ENCODE measurements around the gene SH2D3C. TPM values are rescaled to one million over a fixed set of nuclear protein-coding genes. Genes with fewer than 3 reads are reported as not detected.
A peak's percentile ranks its signal among the peaks of the same experiment; 100 is the strongest.

SH2D3C gene
- total RNA-seq, 2 experiments from 2014 or later: 30.3 to 35.2 TPM

DNA sequence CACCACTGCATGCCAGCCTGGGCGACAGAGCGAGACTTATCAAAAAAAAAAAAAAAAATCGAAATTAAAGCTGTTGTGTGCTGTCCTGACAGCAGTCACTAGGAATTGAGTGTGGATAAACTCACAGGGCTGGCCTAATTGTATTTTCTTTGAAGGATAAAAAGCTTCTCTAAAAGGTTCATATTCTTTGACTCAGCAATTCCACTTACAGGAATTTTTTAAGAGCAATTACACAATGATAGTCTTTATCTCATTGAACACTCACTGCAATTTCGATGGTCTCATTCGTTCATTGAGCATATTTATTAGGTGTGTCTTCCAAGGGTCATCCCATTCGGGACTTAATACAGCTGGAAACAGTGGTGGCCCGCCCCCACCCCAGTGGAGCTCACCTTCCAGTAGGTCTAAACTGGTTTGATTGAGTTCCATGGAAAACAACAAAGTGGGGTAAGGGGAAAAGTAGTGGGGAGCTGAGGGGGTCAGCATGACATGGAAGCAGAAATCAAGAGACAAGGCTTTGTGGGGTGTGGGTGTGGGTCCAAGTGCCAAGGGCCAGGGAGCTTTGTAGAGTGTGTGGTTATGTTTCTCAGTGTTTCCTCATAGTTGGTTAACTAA lies 14.1 kb upstream of the SH2D3C start:
- H3K27ac Mint-ChIP-seq: peak overlapping the region; percentile 12
- ChIA-PET CTCF (interaction anchor here (0.7 to 0.9 kb wide), 4 partner anchors 13 to 58 kb away, joined by 3 to 4 read pairs (median 3); partner anchors contain the start of gene TOR2A), POLR2A (interaction anchor here (0.7 to 1.2 kb wide), 5 partner anchors 10 to 77 kb away, joined by 3 to 5 read pairs (median 4); partner anchors contain the start of genes PTRH1, TOR2A and TTC16)
- H3K27me3 Mint-ChIP-seq: no peaks in the 10 kb centered on the region
- no peak overlapping the region for H3K4me3 Mint-ChIP-seq
- DNase-seq: no peak
- H3K9me3 Mint-ChIP-seq (ENCODE audit: low read depth): no peaks in the 10 kb centered on the region
- peaks cover 44% of the 10 kb centered on the region for H3K4me1 Mint-ChIP-seq
- intact Hi-C loops (cut with DNase I, micrococcal nuclease): no loop called here
- peaks cover 39% of the 10 kb centered on the region for H3K36me3 Mint-ChIP-seq (ENCODE audit: low read depth)
- ATAC-seq: no peak

DNA sequence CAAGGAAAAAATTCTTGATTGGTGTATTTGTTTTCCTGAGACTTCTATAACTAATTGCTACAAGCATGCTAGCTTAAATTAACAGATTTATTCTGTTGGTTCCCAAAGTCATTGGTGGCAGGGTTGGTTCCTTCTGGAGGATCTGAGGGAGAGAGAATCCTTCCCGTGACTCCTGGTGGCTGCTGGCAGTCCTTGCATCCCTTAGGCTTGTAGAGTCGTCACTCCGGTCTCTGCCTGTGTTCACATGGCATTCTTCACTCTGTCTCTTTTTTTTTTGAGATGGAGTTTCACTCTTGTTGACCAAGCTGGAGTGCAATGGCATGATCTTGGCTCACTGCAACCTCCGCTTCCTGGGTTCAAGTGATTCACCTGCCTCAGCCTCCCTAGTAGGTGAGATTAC lies 12.6 kb upstream of the SH2D3C start:
- ChIA-PET CTCF (no interaction called here), POLR2A (no interaction called here)
- Mint-ChIP-seq H3K4me3 (no peak overlapping the region), H3K27ac (no peak overlapping the region), H3K36me3 (ENCODE audit: low read depth) (peaks cover 50% of the 10 kb centered on the region), H3K9me3 (ENCODE audit: low read depth) (no peaks in the 10 kb centered on the region), H3K27me3 (no peaks in the 10 kb centered on the region), H3K4me1 (peaks cover 40% of the 10 kb centered on the region)
- DNase-seq (no peak), ATAC-seq (no peak)
- intact Hi-C loops (cut with DNase I, micrococcal nuclease): no loop called here

DNA sequence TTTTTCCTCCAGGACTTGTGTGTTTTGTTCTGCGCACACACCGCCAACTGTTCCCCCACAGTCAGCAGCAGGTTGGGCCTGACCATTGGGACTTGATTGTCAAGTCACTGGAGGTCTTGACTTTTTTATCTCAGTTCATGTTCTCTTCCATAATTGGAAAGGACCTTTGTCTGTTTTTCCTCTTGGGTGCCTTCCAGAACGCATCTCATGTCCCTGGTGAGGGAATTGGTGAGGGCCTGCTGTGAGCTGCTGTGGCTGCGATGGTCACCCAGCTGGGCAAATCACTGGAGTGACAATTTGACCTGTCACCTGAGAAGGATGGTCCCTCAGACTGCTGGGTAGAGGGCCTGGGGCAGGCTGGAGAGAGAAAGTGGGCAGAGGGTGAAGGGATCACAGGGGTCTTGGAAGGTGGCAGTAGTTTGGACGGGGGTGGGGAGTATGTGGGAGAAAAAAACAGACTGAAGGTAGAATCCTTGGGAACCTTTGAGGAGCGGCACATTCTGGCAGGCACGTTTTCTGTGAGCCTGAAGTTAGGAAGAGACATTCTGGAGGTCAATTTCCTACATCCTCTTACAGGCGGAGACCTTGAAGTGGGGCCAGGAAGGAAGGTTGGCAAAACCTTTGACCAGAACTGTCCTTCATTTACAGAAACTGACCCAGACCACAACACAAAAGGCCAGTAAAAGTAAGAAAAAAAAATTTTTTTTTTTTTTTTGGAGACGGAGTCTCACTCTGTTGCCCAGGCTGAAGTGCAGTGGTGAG lies 11.8 kb upstream of the SH2D3C start:
- Mint-ChIP-seq H3K9me3 (ENCODE audit: low read depth) (no peaks in the 10 kb centered on the region), H3K36me3 (ENCODE audit: low read depth) (peaks cover 50% of the 10 kb centered on the region), H3K4me1 (peaks cover 35% of the 10 kb centered on the region), H3K27ac (peak overlapping the region; percentile 48), H3K27me3 (no peaks in the 10 kb centered on the region), H3K4me3 (no peak overlapping the region)
- ChIA-PET POLR2A (no interaction called here), CTCF (no interaction called here)
- DNase-seq (no peak), ATAC-seq (no peak)
- intact Hi-C loops (cut with DNase I, micrococcal nuclease): no loop called here

DNA sequence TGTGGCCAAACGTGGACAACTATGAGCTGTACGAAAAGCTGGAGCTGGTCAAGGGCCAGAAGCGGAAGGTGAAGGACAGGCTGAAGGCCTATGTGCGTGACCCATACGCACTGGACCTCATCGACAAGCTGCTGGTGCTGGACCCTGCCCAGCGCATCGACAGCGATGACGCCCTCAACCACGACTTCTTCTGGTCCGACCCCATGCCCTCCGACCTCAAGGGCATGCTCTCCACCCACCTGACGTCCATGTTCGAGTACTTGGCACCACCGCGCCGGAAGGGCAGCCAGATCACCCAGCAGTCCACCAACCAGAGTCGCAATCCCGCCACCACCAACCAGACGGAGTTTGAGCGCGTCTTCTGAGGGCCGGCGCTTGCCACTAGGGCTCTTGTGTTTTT lies 10.7 kb upstream of the SH2D3C start:
- Mint-ChIP-seq H3K36me3 (ENCODE audit: low read depth) (peaks cover 50% of the 10 kb centered on the region), H3K4me3 (no peak overlapping the region), H3K9me3 (ENCODE audit: low read depth) (no peaks in the 10 kb centered on the region), H3K4me1 (peaks cover 42% of the 10 kb centered on the region), H3K27me3 (no peaks in the 10 kb centered on the region), H3K27ac (peak overlapping the region; percentile 75)
- DNase-seq: no peak
- intact Hi-C loops (cut with DNase I, micrococcal nuclease): loop anchor here (5.0 to 10.0 kb wide), 7 partner anchors 78 to 898 kb away; partner anchors contain the start of genes EEIG1 (in 1 of the 2), NAIF1 (in 1 of the 2), SET (in 1 of the 2) and SLC25A25 (in 1 of the 2)
- no peak for ATAC-seq
- ChIA-PET CTCF (interaction anchor here (0.7 to 1.1 kb wide), 3 partner anchors 13 to 132 kb away, joined by 3 to 4 read pairs (median 3); no protein-coding TSS in a partner anchor), POLR2A (interaction anchor here (1.2 kb wide), 1 partner anchor 18 kb away, joined by 5 read pairs; no protein-coding TSS in a partner anchor)

DNA sequence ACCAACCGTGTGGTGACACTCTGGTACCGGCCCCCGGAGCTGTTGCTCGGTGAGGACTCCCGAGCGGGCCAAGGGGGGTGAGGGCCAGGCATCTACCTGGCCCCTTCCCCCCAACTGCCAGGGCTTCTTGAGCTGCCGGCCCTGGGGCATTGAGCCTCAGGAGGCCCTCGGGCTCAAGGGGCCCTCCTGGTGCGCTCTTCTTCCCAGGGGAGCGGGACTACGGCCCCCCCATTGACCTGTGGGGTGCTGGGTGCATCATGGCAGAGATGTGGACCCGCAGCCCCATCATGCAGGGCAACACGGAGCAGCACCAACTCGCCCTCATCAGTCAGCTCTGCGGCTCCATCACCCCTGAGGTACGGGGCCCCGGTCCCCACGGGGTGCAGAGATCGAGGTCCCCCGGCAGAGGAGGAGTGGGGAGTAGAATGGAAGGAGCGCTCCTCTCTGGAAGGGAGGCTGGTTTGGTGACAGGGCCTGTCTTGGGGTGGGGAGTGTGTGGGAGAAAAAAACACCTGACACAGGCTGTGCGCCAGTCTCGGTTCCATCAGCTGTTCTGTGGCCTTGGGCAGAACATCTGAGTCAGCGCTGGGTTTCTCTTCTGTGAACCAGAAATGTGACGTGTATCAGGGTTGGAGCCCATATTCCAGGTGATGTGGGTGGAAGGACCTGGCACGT lies 10.0 kb upstream of the SH2D3C start:
- ATAC-seq (peak; percentile 16), DNase-seq (peak; percentile 88)
- POLR2A ChIA-PET: interaction anchor here (1.2 kb wide), 1 partner anchor 18 kb away, joined by 5 read pairs; no protein-coding TSS in a partner anchor
- no peak overlapping the region for H3K4me3 Mint-ChIP-seq
- CTCF ChIA-PET: interaction anchor here (0.7 to 1.1 kb wide), 3 partner anchors 29 to 133 kb away, joined by 3 to 4 read pairs (median 3); no protein-coding TSS in a partner anchor
- H3K4me1 Mint-ChIP-seq: peaks cover 49% of the 10 kb centered on the region
- no peaks in the 10 kb centered on the region for H3K27me3 Mint-ChIP-seq
- peak overlapping the region; percentile 75 for H3K27ac Mint-ChIP-seq
- peaks cover 50% of the 10 kb centered on the region for H3K36me3 Mint-ChIP-seq (ENCODE audit: low read depth)
- H3K9me3 Mint-ChIP-seq (ENCODE audit: low read depth): no peaks in the 10 kb centered on the region
- intact Hi-C loops (cut with DNase I, micrococcal nuclease): loop anchor here (5.0 to 10.0 kb wide), 7 partner anchors 79 to 899 kb away; partner anchors contain the start of genes EEIG1 (in 1 of the 2), NAIF1 (in 1 of the 2), SET (in 1 of the 2) and SLC25A25 (in 1 of the 2)

DNA sequence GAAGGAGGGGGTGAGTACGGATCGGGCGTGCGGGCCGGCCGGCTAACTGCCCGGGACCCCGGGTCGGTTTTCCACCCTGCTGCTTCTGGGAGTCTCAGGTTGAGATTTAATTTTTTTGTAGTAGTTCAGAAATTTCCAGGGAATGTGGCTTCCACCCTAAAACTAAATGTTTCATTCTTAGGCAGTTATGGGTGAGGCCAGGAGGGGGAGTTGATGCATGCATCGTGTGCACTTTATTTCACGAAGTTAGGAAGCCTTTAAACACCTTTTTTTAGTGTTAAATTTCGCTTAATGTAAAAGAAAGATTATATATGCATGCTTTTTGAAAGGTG lies 8.3 kb upstream of the SH2D3C start:
- ATAC-seq (no peak), DNase-seq (no peak)
- POLR2A ChIA-PET: no interaction called here
- Mint-ChIP-seq H3K4me1 (peaks cover 65% of the 10 kb centered on the region), H3K27ac (peak overlapping the region; percentile 83), H3K9me3 (ENCODE audit: low read depth) (no peaks in the 10 kb centered on the region), H3K36me3 (ENCODE audit: low read depth) (peaks cover 40% of the 10 kb centered on the region), H3K4me3 (peak overlapping the region; percentile 97), H3K27me3 (no peaks in the 10 kb centered on the region)
- intact Hi-C loops (cut with DNase I, micrococcal nuclease): loop anchor here (1.0 to 10.0 kb wide), 13 partner anchors 16 to 901 kb away; partner anchors contain the start of genes FPGS (in 2 of the 2), EEIG1 (in 1 of the 2), NAIF1 (in 1 of the 2) and SET (in 1 of the 2)
- CTCF ChIA-PET: interaction anchor here (0.9 to 1.4 kb wide), 6 partner anchors 14 to 249 kb away, joined by 3 to 9 read pairs (median 4); partner anchors contain the start of gene TOR2A

DNA sequence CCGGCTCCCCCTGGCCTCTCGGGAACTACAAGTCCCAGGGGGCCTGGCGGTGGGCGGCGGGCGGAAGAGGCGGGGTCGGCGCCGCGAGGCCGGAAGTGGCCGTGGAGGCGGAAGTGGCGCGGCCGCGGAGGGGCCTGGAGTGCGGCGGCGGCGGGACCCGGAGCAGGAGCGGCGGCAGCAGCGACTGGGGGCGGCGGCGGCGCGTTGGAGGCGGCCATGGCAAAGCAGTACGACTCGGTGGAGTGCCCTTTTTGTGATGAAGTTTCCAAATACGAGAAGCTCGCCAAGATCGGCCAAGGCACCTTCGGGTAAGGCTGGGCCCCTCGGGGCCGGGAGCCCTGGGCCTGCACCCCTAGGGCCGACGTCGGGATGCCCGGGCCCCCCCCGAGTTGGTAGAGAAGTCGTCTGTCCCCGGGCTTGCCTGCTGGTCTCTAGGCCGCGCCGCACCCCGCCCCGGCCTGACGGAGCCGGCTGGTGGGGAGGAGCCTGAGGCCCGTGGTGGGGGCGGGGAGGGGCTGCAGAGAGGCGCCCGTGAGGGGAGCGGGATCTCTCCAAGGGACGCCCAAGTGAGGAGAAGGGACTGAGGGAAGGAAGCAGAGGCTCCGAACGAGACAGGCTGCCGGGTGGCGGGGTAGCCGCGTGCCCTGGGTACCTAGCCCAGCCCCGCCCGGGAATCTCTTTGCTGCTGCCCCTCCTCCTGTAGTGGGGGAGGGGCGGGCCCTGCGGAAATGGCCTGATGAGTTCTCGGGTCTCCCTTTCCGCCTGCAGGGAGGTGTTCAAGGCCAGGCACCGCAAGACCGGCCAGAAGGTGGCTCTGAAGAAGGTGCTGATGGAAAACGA lies 7.7 kb upstream of the SH2D3C start, which contains the start of gene CDK9:
Gene CDK9 (plus strand): TSS at position 102 of the 840 bp plus-strand sequence. CDS start 115 bp downstream, at position 217.
- Mint-ChIP-seq H3K36me3 (ENCODE audit: low read depth) (peaks cover 39% of the 10 kb centered on the region), H3K27ac (peak within 1 kb of the TSS; percentile 97), H3K4me3 (peak within 1 kb of the TSS; percentile 97), H3K9me3 (ENCODE audit: low read depth) (no peaks in the 10 kb centered on the region), H3K27me3 (no peaks in the 10 kb centered on the region), H3K4me1 (peaks cover 71% of the 10 kb centered on the region)
- ChIA-PET CTCF (interaction anchor here (0.6 to 3.3 kb wide), 15 partner anchors 10 to 135 kb away, joined by 3 to 17 read pairs (median 3); partner anchors contain the start of genes FPGS, TOR2A and TTC16), POLR2A (interaction anchor here (0.8 to 1.9 kb wide), 4 partner anchors 10 to 132 kb away, joined by 3 to 15 read pairs (median 6); partner anchors contain the start of gene TOR2A)
- peak; percentile 69 for ATAC-seq
- peak; percentile 97 for DNase-seq
- intact Hi-C loops (cut with DNase I, micrococcal nuclease): loop anchor here (1.0 to 10.0 kb wide), 19 partner anchors 15 to 901 kb away; partner anchors contain the start of genes FPGS (in 2 of the 2), NAIF1 (in 2 of the 2), ST6GALNAC4 (in 2 of the 2) and TOR2A (in 2 of the 2)

DNA sequence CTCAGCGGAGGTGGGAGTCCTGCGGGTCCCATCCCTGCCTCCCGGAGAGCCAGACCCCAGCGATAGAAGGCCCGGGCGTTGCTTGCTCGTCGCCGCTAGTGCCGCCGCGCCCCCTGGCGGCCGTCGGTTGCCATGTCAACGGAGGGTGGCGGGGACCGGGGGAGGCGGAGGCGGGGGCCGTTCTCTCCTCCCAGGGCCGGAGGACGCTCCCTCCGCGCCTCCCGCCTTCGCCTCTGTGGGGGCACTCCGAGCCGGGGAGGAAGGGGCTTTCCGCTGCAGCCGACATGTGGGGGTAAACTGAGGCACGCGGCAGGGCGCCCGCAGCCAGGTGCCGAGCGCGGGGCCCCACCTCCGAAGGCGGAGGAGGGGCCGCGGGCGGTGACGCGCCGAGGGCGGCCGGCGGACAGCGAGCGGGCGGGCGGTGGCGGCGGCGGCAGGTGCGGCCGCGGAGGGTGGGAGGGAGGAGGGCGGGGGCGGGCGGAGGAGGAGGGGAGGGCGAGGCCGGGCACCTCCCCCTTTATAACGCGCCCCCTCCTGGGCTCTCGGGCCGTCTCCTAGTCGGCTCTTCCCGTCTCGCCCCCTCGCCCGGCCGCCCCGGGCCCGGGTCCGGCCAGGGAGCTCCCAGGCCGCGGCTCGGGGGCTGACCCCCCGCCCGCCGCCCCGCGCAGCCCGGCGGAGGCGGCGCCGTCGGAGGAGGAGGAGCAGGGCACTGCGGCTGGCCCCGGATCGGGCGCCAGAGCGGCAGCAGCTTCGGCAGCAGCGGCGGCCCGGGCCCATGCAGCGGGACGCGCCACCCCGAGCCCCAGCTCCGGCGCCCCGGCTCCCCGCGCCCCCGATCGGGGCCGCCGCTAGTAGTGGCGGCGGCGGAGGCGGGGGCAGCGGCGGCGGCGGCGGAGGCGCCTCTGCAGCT lies 6.8 kb upstream of the SH2D3C start:
- H3K36me3 Mint-ChIP-seq (ENCODE audit: low read depth): peaks cover 34% of the 10 kb centered on the region
- ATAC-seq (peak; percentile 34), DNase-seq (peak; percentile 93)
- peak overlapping the region; percentile 97 for H3K27ac Mint-ChIP-seq
- H3K4me1 Mint-ChIP-seq: peaks cover 74% of the 10 kb centered on the region
- no peaks in the 10 kb centered on the region for H3K9me3 Mint-ChIP-seq (ENCODE audit: low read depth)
- H3K4me3 Mint-ChIP-seq: peak overlapping the region; percentile 97
- intact Hi-C loops (cut with DNase I, micrococcal nuclease): loop anchor here (1.0 to 10.0 kb wide), 13 partner anchors 14 to 902 kb away; partner anchors contain the start of genes NAIF1 (in 2 of the 2), ST6GALNAC4 (in 2 of the 2), TOR2A (in 2 of the 2) and EEIG1 (in 1 of the 2)
- ChIA-PET POLR2A (interaction anchor here (0.8 to 1.9 kb wide), 4 partner anchors 9 to 133 kb away, joined by 3 to 15 read pairs (median 6); partner anchors contain the start of gene TOR2A), CTCF (interaction anchor here (0.6 to 3.3 kb wide), 19 partner anchors 9 to 366 kb away, joined by 3 to 17 read pairs (median 3); partner anchors contain the start of genes FPGS, TOR2A and TTC16)
- no peaks in the 10 kb centered on the region for H3K27me3 Mint-ChIP-seq

Measured in activated CD4-positive, alpha-beta T cell treated with anti-CD3 and anti-CD28 coated beads for 36 hours (primary cell).